GM12878 (cell line): ENCODE measurements around the gene SMTNL1. TPM values are rescaled to one million over a fixed set of nuclear protein-coding genes. Genes with fewer than 3 reads are reported as not detected.
A peak's percentile ranks its signal among the peaks of the same experiment; 100 is the strongest.

Source experiments
- BHLHE40 ChIP-seq, 2 experiments: fragments of 450-650 bp in 1 of 2; IDR thresholded peaks; 2 replicates each; pipeline ENCODE4 v1.6.1; 2011 to 2017; ENCODE audit warnings: low read depth in 2 of 2, borderline replicate concordance in 1 of 2, improper control_type of control experiment in 1 of 2, low read length in 1 of 2, mild to moderate bottlenecking in 1 of 2
- BMI1 ChIP-seq: fragments of 450-650 bp; IDR thresholded peaks from 2 replicates; pipeline ENCODE4 v1.6.1; 2016; ENCODE audit warnings: mild to moderate bottlenecking, moderate library complexity, borderline replicate concordance
- FOXK2 ChIP-seq: fragments of 450-650 bp; IDR thresholded peaks from 2 replicates; pipeline ENCODE4 v1.6.1; 2017; ENCODE audit warnings: mild to moderate bottlenecking, moderate library complexity
- GATAD2B ChIP-seq: fragments of 450-650 bp; conservative IDR thresholded peaks from 2 replicates; pipeline ENCODE4 v1.6.1; 2017; ENCODE audit warnings: low read depth, mild to moderate bottlenecking, moderate library complexity
- HDAC2 ChIP-seq: fragments of 200-600 bp; sonication (generic); IDR thresholded peaks from 2 replicates; pipeline ENCODE4 v1.6.1; 2017
- MEF2A ChIP-seq: IDR thresholded peaks from 2 replicates; pipeline ENCODE4 v1.6.1; 2011; ENCODE audit warnings: low read depth, mild to moderate bottlenecking, low read length, moderate library complexity; ENCODE audit not compliant: insufficient read depth
- MTA3 ChIP-seq: IDR thresholded peaks from 2 replicates; pipeline ENCODE4 v1.6.1; 2012; ENCODE audit warnings: low read length, inconsistent platforms, borderline replicate concordance
- NFYB ChIP-seq: IDR thresholded peaks from 2 replicates; pipeline ENCODE4 v1.6.1; 2011; ENCODE audit warnings: low read depth, mild to moderate bottlenecking, low read length, improper control_type of control experiment, moderate library complexity; ENCODE audit not compliant: insufficient read depth
- NKRF ChIP-seq: fragments of 450-650 bp; conservative IDR thresholded peaks from 2 replicates; pipeline ENCODE4 v1.6.1; 2017; ENCODE audit warnings: mild to moderate bottlenecking, moderate library complexity
- PAX5 ChIP-seq: IDR thresholded peaks from 2 replicates; pipeline ENCODE4 v1.6.1; 2011; ENCODE audit warnings: low read depth, low read length, borderline replicate concordance
- POLR2AphosphoS2 ChIP-seq: IDR thresholded peaks from 2 replicates; pipeline ENCODE4 v1.6.1; 2011; ENCODE audit warnings: low read depth, mild to moderate bottlenecking, low read length, improper control_type of control experiment, moderate library complexity
- RAD51 ChIP-seq: fragments of 450-650 bp; IDR thresholded peaks from 2 replicates; pipeline ENCODE4 v1.6.1; 2016; ENCODE audit warnings: moderate library complexity, mild to moderate bottlenecking, inconsistent platforms
- RUNX3 ChIP-seq: IDR thresholded peaks from 2 replicates; pipeline ENCODE4 v1.6.1; 2012; ENCODE audit warnings: low read length, inconsistent platforms
- SMAD5 ChIP-seq: IDR thresholded peaks from 2 replicates; pipeline ENCODE4 v1.6.1; 2016; ENCODE audit warnings: antibody characterized with exemption, low read depth
- STAT3 ChIP-seq: IDR thresholded peaks from 2 replicates; pipeline ENCODE4 v1.6.1; 2011; ENCODE audit warnings: low read depth, low read length, improper control_type of control experiment
- TARDBP ChIP-seq: IDR thresholded peaks from 2 replicates; pipeline ENCODE4 v1.6.1; 2016; ENCODE audit warnings: borderline replicate concordance
- TCF12 ChIP-seq: IDR thresholded peaks from 2 replicates; pipeline ENCODE4 v1.6.1; 2011; ENCODE audit warnings: low read depth, mild to moderate bottlenecking, low read length
- USF2 ChIP-seq: IDR thresholded peaks from 2 replicates; pipeline ENCODE4 v1.6.1; 2011; ENCODE audit warnings: low read depth, low read length, improper control_type of control experiment, borderline replicate concordance
- ZBTB40 ChIP-seq: fragments of 450-650 bp; IDR thresholded peaks from 2 replicates; pipeline ENCODE4 v1.6.1; 2016; ENCODE audit warnings: mild to moderate bottlenecking, moderate library complexity, borderline replicate concordance
- ZNF217 ChIP-seq: fragments of 450-650 bp; IDR thresholded peaks from 2 replicates; pipeline ENCODE4 v1.6.1; 2017; ENCODE audit warnings: antibody characterized with exemption, mild to moderate bottlenecking
- polyA plus RNA-seq, 11 experiments: library from polyadenylated mRNA; depleted of rRNA in 4 of 11; unstranded in 6 of 11; stranded (reverse) in 5 of 11; fragments of >200 nt; fragmentation: Nextera tagmentation in 4 of 11; fragmentation: Illumina TruSeq in 1 of 11; extraction: Ambion mirVana in 4 of 11; extraction: Trizol in 1 of 11; gene quantifications; 1 replicate in 1 of 11; 2 replicates in 10 of 11; pipeline versions ENCODE4 v1.2.1 to v1.2.3, GENCODE V29; 2011 to 2016; ENCODE audit warnings: inconsistent platforms in 2 of 11, missing spikeins in 2 of 11, low read depth in 1 of 11
- total RNA-seq, 4 experiments: library from RNA; depleted of rRNA in 3 of 4; stranded (reverse); fragments of >200 nt in 3 of 4; fragmentation: Illumina TruSeq in 1 of 4; extraction: Trizol in 1 of 4; gene quantifications; 2 replicates each; pipeline versions ENCODE4 v1.2.1 to v1.2.3, GENCODE V29; 2013 to 2021

SMTNL1 gene
- total and polyA plus RNA-seq, 10 of the 15 experiments (the other 5 are each of a cell fraction or from before 2014, with no cell fraction given): 0.06 to 0.17 (median 0.10) TPM; not detected in 7

- TF ChIP-seq NKRF (peak; percentile 59; the same call in 1 of the 2 replicates), NFYB (peak; percentile 64; the same call in 1 of the 2 replicates), PAX5 (no peak), MEF2A (no peak), TARDBP (no peak), RUNX3 (no peak), STAT3 (peak; percentile 65; the same call in 1 of the 2 replicates), BHLHE40 (IDR thresholded peaks at IDR 0.05; ENCODE audit: borderline replicate concordance in 1 of 2, low read depth in 2 of 2, low read length in 1 of 2) (peak; percentile 61 to 72; a peak in 3 of 4 replicates), GATAD2B (0 out of 2 replicates have a peak, but pooled peaks have one; percentile 36), TCF12 (no peak), ZBTB40 (no peak; the same call in 1 of the 2 replicates), SMAD5 (peak; percentile 44; the same call in 1 of the 2 replicates), MTA3 (no peak), FOXK2 (no peak), BMI1 (no peak), POLR2AphosphoS2 (0 out of 2 replicates have a peak, but pooled peaks have one; percentile 24), ZNF217 (no peak), HDAC2 (no peak), USF2 (peak; percentile 16; the same call in 1 of the 2 replicates), RAD51 (peak; percentile 87)
Measured at GRCh38 chr11:57566005-57566904, 28.9 kb downstream of the SMTNL1 start (continued).
